Caki2 (cell line): ENCODE results near the gene SLC6A3. TPM values are rescaled to one million over a fixed set of nuclear protein-coding genes. Genes with fewer than 3 reads are reported as not detected.
"Not testable (repeated sequence)": the region's sequence is repeated elsewhere in the genome, so short reads cannot be mapped to it uniquely, and the experiment has no call there.

Experiments used
- DNase-seq: peaks from one replicate; pipeline ENCODE4 v3.0.0-alpha.2; 2015; ENCODE audit warnings: low read depth
- in situ Hi-C: cut with HindIII; loops from 2 replicates; pipeline ENCODE4 v1.10.0; 2016; ENCODE audit warnings: low sequenced_read_pairs, low pct_unique_long_range_greater_than_20kb, mixed read lengths
- total RNA-seq: library from RNA; depleted of rRNA; stranded (reverse); fragments of >200 nt; shearing (Covaris generic); gene quantifications from 2 replicates; pipeline ENCODE4 v1.2.3, GENCODE V29; 2014; ENCODE audit warnings: low replicate concordance

The SLC6A3 gene
- total RNA-seq, 1 experiment from 2014 or later, result not detected

GRCh38 chr5:1479581-1480188 lies 34.4 kb upstream of the SLC6A3 start:
- in situ Hi-C loops, result no loop called here

GRCh38 chr5:1479066-1479465 lies 33.8 kb upstream of the SLC6A3 start:
- no peak for DNase-seq

More at GRCh38 chr5:1479581-1480188, 34.4 kb upstream of the SLC6A3 start:
- no peak for DNase-seq

GRCh38 chr5:1478271-1479035 lies 33.2 kb upstream of the SLC6A3 start:
- in situ Hi-C loops, result no loop called here
- no peak for DNase-seq

More at GRCh38 chr5:1479066-1479465, 33.8 kb upstream of the SLC6A3 start:
- in situ Hi-C loops, result no loop called here

GRCh38 chr5:1477341-1477740 lies 32.1 kb upstream of the SLC6A3 start:
- in situ Hi-C loops, result no loop called here
- DNase-seq, result no peak

GRCh38 chr5:1476967-1477310 lies 31.7 kb upstream of the SLC6A3 start:
- in situ Hi-C loops, result no loop called here
- DNase-seq, result no peak

GRCh38 chr5:1476181-1476966 lies 31.1 kb upstream of the SLC6A3 start:
- DNase-seq, result no peak
- in situ Hi-C loops, result no loop called here

GRCh38 chr5:1475544-1475900 lies 30.3 kb upstream of the SLC6A3 start:
- in situ Hi-C loops, result not testable (repeated sequence)

GRCh38 chr5:1474866-1475543 lies 29.8 kb upstream of the SLC6A3 start:
- no peak for DNase-seq
- in situ Hi-C loops, result no loop called here

More at GRCh38 chr5:1475544-1475900, 30.3 kb upstream of the SLC6A3 start:
- DNase-seq, result not testable (repeated sequence)

GRCh38 chr5:1474183-1474839 lies 29.1 kb upstream of the SLC6A3 start:
- in situ Hi-C loops, result no loop called here
- DNase-seq, result no peak

GRCh38 chr5:1473746-1474145 lies 28.5 kb upstream of the SLC6A3 start:
- in situ Hi-C loops, result no loop called here
- DNase-seq, result no peak

GRCh38 chr5:1472964-1473628 lies 27.9 kb upstream of the SLC6A3 start:
- in situ Hi-C loops, result no loop called here
- no peak for DNase-seq

- in situ Hi-C loops, result no loop called here
- DNase-seq, result no peak
Measured at GRCh38 chr5:1471997-1472963, 27.0 kb upstream of the SLC6A3 start.

- in situ Hi-C loops, result no loop called here
- DNase-seq, result no peak
Measured at GRCh38 chr5:1471240-1471853, 26.1 kb upstream of the SLC6A3 start.

- DNase-seq, result no peak
- in situ Hi-C loops, result no loop called here
Measured at GRCh38 chr5:1470762-1471211, 25.5 kb upstream of the SLC6A3 start.

- DNase-seq, result no peak
- in situ Hi-C loops, result no loop called here
Measured at GRCh38 chr5:1468629-1469527, 23.6 kb upstream of the SLC6A3 start.
